ENCODE data around the gene AKAP17A.
"Not testable (repeated sequence)": the region's sequence is repeated elsewhere in the genome, so short reads cannot be mapped to it uniquely, and the experiment has no call there.

Gene AKAP17A

GRCh38 chrX:1591102-1591862 lies at the start of gene AKAP17A:
Gene AKAP17A, plus strand, starts transcription at chrX:1591604. Its CDS starts 1,859 bp downstream, at chrX:1593463.
- DNase-seq, result peak; percentile 82

GRCh38 chrX:1542994-1543725 lies 48.2 kb upstream of the AKAP17A start:
- DNase-seq, result no peak

- no peak for DNase-seq
Observed at GRCh38 chrX:1545776-1546408, 45.5 kb upstream of the AKAP17A start.

GRCh38 chrX:1546691-1547251 lies 44.6 kb upstream of the AKAP17A start:
- DNase-seq, result no peak

GRCh38 chrX:1551959-1552546 lies 39.4 kb upstream of the AKAP17A start:
- no peak for DNase-seq

- DNase-seq, result no peak
Observed at GRCh38 chrX:1554469-1555210, 36.8 kb upstream of the AKAP17A start.

- DNase-seq, result no peak
Observed at GRCh38 chrX:1555370-1555769, 36.0 kb upstream of the AKAP17A start.

GRCh38 chrX:1557442-1557841 lies 34.0 kb upstream of the AKAP17A start:
- not testable (repeated sequence) for DNase-seq

GRCh38 chrX:1558761-1559468 lies 32.5 kb upstream of the AKAP17A start:
- no peak for DNase-seq

GRCh38 chrX:1561164-1561563 lies 30.2 kb upstream of the AKAP17A start:
- no peak for DNase-seq

GRCh38 chrX:1564077-1564476 lies 27.3 kb upstream of the AKAP17A start:
- DNase-seq, result not testable (repeated sequence)

- DNase-seq, result no peak
Observed at GRCh38 chrX:1564750-1565683, 26.4 kb upstream of the AKAP17A start.

- not testable (repeated sequence) for DNase-seq
Observed at GRCh38 chrX:1574181-1574580, 17.2 kb upstream of the AKAP17A start.

- DNase-seq, result no peak
Observed at GRCh38 chrX:1576201-1576992, 15.0 kb upstream of the AKAP17A start.

GRCh38 chrX:1577845-1578244 lies 13.6 kb upstream of the AKAP17A start:
- DNase-seq, result no peak

- DNase-seq, result no peak
Observed at GRCh38 chrX:1578511-1579173, 12.8 kb upstream of the AKAP17A start.

GRCh38 chrX:1581132-1581531 lies 10.3 kb upstream of the AKAP17A start:
- no peak for DNase-seq

- DNase-seq, result peak; percentile 0
Observed at GRCh38 chrX:1582686-1583437, 8.5 kb upstream of the AKAP17A start.
